Stimulated activated CD4-positive, alpha-beta T cell treated with anti-CD3 and anti-CD28 coated beads, Interleukin-15, amount 100 ng/mL, for 24 hours (primary cell): ENCODE data around the gene RHOT2.

Experiments
- DNase-seq: peaks from one replicate; pipeline ENCODE4 v3.0.0-alpha.2; 2020

RHOT2 gene

DNA sequence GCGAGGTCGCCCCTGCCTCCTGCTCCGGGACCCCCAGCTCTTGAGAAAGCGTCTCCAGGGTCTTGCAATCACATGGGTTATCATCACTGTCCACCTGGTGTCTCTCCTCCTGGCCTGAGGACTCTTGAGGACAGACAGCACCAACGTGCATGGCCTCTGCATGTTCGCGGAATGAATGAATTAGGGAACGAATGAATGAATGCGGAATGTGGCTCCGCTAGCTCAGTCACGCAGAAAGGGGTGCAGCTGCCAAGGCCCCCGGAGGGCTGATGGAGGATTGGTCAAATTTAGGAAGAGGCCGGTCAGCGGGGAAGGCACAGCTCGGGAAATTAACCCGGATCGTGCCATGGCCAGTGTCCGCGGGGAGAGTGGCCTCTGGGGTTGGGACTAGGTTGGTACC lies 34.4 kb downstream of the RHOT2 start:
- no peak for DNase-seq

DNA sequence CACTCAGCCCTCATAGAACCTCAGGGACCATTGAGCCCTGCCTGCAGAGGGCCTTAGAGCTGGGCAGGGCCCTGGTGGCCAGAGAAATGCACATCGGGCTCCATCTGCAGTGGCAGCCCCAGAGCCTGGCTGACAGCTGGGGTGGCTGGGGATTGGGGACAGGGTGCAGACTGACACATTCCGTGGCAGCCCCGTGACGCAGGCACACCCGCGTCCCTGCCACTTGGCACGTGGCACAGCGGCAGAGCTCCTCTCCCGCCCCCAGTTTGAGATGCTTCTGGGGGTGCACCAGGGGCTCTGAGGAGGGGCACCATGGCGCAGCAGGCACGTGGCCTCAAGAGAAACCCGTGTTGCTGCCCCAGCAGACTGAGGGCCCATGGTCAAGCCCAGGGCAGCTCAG lies 35.5 kb downstream of the RHOT2 start:
- DNase-seq, result no peak

DNA sequence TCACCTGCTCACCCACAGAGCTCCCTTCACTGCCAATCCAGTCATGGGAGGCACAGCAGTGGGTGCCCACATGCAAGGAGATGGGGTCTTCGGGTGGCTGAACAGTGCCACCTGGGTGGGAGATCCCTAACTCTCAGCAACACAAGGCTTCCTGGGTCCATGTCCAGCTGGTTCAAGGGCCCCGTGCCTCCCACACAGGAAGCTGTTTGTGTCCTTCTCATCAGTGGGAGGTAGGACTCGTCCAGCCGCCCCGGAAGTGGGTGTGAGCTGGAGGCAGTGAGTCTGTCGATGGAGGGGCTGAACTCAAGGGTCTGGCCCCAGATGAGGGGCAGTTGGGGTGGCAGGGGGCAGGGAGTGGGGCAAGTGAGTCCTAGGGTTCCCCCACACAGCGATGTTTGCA lies 36.1 kb downstream of the RHOT2 start:
- DNase-seq, result no peak

DNA sequence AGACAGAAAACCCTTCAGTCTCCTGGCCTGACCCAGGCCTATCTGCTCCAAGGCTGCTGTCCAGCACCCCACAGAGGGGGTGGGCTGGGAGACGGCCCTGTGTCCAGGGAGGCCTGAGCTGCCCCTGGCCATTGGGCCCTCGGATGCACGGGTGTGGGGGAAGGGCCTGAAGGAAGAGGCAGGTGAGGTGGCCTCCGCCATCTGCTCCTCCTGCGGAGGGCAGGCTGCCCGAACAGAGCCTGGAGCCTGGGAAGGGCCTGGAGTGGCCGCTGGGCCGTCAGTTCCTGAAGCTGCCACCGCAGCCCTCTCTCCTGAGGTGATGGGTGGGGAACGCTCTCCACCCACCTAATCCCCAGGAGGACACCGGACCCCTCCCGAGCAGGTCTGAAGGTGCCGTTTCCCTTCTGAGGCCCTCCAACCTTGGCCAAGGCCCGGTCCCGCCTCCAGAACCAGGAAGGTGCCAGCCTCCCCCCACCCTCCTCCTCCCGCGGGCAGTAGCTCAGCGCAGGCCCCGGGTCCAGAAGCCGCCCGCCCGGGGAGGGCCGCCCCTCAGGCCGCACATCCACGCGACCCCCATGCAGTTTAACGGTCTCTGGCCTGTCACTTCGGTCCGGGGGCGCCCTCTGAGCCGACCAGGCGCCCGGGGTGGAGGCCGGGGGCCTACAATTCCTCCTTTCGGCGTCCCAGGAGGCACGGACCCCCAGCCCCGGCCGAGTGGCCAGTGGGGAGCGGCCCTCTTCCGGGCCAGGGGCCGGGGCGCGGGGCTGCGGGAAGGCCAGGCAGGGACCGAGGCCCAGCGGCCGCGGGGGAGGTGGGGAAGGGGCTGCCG lies 36.8 kb downstream of the RHOT2 start:
- no peak for DNase-seq

DNA sequence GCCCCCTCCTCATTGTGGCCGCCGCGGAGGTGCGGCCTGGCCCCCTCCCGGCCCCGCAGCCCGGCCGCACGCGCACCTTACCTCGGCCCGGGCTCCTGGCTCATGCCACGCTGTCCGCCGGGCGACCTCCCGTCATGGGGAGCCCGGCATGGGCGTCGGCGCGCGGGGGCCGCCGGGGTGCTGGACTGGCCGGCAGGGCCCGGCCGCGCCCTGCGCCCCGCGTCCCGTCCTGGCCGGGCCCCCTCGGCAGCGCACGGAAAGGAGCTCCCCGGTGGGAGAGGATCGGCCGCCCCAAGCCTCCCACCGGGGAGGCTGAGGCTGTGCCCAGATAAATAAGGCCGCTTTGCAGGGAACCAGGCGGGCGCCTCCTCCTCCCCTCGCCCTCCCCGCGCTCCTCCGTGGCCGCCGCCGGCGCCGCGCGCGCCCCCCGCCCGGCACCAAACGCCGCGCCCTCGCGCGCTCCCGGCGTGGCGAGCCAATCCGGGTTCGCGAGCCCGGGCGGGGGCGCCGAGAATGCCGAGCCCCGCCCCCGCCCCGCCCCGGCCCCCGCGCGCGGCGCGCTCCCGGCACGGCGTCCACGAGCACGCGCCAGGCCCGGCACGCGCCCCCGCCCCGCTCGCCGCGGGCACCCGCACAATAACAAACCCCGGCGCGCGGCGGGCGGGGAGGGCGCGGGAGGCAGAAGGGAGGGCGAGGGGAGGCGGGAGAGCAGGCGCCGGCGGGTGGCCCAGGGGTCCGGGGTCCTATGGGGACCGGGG lies 37.7 kb downstream of the RHOT2 start, which contains the start of gene FBXL16:
Gene FBXL16 (minus strand): TSS at position 371 of the 758 bp plus-strand sequence. CDS start 8,396 bp downstream, outside the sequence.
- DNase-seq, result no peak

DNA sequence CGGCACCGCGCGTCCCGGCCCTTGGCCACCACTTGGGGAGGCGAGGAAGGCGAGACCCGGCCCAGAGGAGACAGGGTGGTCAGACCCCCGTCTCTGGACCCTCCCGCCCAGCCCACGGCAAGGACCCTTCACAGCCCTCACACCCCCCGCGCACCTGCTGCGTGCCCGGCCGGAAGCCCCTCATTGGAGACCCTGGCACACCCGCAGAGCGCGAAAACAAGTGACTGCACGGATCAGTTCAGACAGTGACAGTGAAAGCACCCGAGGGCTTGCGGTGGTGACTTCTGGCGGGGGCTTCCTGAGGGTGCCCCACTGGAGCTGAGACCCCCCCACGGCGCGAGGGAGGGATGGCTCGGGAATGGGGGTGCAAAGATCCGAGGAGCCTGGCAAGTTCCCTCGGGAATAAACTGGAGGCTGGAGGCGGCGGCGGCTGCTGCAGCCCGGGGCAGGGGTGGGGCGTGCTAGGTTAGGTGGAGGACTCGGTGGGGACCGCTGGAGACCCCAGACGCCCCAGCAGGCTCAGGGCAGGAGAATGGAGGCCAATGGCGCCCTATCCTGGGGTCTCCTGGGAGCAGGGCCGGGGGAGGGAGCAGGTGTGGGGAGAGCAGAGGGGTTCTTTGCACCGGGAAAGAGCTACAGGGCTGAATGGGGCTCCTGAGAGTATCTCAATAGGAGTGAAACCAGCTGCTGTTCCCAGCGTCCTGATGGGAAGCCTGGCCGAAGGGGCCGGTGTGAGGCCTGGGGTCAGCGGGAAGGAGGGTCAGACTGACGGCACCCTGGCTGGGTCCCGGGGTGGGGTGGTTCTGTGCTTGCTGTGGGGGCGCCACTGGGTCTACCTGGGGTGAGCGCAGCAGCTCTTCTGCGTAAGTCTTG lies 38.5 kb downstream of the RHOT2 start:
- no peak for DNase-seq

DNA sequence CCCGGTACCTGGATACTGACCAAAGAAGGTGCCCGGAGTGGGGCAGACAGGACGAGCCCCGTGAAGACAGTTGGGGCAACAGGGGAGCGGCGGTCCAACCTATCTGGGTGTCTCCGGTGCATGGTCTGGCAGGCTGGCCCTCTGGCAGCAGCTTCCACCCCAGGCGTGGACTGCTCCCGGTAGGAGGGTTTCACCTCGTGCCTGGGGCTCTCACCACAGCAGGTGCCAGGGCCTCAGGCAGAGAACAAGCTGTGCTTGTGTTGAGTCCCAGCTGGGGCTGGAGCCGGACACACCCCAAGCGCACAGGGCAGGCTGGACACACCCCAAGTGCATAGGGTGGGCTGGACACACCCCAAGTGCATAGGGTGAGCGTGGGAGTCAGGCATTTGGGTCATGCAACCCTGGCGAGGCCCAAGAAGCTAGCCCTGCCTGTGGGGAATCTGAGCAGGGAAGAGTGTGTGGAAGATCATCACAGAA lies 39.2 kb downstream of the RHOT2 start:
- no peak for DNase-seq

DNA sequence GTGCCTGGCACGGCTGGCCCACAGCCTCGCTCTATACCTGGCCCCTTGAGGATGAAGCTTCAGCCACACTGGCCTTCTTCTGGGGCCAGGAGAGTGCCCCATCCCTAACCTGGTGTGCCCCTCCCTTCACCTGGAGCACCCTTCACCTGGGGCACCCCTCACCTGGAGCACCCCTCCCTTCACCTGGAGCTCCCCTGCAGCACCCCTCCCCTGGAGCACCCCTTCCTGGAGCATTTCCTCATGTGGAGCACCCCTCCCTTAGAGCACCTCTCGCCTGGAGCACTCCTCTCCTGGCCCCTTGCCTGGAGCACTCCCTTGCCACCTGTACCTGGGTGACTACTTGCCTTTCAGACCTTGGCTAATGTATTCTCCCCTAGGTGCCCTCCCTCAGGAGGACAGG lies 40.1 kb downstream of the RHOT2 start:
- DNase-seq, result no peak

DNA sequence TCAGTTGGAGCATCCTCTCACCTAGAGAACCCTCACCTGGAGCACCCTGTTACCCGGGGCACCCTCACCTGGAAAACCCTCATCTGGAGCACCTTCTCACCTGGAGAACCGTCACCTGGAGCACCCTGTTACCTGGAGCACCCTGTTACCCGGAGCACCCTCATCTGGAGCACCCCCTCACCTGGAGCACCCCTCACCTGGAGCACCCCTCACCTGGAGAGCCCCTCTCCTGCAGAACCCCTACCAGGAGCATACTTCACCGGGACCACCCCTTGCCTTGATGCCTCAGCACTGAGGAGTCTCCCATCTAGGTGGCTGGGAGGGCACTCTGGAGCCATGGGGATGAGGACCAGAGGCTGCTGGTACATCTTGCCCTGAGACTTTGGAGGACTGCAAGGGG lies 41.0 kb downstream of the RHOT2 start:
- DNase-seq, result no peak

DNA sequence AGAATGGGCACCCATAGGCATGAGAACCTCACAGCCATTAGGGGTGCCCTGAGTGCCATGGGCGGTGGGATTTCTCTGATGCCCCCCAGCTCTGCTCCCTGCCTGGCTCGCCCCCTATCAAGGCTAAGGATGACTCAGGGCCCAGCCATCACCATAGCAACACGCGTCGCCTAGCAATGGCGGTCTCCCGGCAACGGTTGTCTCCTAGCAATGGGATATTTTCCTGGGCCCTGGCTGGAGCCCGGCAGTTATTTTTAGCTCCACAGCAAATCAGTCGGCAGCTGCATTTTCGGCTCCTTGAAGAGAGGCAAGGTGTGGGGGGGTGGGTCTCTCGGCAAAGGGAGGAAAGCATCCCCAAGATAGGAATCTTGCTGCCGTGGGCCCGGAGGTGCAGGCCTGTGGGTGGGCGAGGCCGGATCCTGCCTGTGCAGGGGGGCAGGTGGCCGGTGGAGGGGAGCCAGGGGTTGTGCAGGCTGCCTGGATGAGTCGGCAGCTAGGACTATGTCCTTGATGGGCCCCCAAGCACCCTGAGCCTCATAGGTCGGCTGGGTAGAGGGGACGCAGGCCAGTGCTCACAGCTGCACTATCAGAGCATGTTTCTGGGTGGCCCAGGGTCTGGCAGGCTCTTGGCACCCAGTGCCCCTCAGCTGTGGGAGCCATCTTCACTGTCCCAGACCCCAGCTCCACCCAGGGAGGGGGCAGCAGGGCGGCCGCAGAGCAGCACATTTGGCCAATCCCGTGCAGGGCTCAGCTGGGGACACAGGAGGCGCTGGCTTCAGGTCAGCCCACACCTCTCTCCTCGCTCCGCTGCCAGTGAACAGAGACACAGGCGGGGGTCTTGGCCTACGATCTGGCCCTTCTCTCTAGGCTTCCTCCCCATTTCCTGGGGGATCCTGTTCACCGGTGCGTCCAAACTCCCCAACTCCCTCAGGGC lies 41.9 kb downstream of the RHOT2 start:
- no peak for DNase-seq

DNA sequence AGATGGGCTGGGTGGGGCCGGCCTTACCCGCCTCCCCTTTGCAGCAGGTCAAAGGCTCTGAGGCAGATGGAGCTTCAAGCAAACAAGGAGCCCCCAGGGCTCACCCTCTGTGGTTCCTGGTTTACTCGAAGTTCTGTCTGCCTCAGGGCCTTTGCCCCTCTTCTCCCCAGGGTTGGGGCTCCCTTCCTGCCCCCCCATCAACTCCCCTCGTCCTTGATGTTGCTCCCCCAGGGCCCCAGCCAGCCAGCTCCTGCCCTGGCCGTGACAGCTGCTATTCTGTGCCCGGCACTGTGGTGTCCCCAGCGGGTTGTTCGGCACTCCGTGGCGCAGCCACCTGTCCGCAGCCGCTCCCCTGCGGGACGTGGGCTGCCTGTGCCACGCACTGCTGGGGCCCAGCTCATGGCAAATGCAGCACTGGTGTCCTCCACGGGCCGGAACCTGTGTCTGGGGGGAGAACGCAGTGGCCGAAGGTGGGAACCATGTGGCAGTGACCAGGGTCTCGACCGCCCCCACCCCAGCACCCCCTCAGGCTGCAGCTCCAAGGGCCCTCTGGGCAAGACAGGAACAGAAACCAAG lies 42.7 kb downstream of the RHOT2 start:
- no peak for DNase-seq

DNA sequence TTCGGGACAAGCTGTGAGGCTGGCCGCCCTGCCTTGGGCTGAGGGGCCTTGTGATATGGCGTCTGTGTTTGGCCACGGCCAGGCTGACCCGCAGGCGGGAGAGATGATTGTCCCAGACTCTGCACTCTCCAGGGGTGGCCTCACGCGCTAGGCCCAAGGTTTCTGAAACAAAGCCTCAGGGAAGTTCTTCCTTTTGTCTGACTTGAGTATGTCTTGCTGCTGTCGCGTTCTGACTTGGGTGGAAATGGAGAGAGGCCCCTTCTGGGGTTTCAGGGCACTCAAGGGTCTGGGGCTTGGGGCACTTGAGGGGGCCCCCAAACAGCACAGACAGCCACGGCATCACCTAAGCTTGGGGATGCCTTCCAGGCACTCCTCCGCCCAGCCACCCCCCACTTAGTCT lies 43.2 kb downstream of the RHOT2 start:
- DNase-seq, result no peak

DNA sequence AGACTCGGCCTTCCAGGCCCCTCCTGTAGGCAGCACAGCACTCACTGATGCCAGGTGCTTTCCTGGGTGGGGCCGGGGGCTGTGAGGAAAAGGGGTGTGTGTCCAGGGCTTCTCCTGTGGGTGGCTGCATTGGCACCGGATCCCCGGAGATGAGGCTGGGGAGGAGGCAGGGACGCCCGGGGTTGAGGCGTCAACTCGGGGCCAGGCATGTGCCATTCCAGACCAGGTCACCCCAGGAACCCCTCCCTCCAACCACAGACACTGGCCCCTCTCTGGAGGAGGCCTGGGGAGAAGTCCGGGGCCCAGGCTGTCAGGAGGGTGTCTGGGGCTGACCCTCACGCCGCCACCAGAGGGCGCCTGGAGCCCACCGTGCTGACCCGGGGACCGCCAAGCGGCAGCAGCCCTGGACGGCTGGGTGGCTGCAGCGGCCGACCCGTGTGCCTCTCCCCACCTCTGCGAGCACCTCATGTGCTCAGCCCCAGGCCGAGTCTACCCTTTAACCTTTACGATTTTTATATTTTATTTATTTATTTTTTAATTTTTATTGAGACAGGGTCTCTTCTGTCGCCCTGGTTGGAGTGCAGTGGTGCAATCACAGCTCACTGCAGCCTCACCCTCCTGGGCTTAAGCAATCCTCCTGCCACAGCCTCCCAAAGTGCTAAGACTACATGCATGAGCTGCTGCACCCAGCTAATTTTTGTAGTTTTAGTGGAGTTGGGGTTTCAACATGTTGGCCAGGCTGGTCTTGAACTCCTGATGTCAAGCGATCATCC lies 43.8 kb downstream of the RHOT2 start:
- DNase-seq, result peak; percentile 85

DNA sequence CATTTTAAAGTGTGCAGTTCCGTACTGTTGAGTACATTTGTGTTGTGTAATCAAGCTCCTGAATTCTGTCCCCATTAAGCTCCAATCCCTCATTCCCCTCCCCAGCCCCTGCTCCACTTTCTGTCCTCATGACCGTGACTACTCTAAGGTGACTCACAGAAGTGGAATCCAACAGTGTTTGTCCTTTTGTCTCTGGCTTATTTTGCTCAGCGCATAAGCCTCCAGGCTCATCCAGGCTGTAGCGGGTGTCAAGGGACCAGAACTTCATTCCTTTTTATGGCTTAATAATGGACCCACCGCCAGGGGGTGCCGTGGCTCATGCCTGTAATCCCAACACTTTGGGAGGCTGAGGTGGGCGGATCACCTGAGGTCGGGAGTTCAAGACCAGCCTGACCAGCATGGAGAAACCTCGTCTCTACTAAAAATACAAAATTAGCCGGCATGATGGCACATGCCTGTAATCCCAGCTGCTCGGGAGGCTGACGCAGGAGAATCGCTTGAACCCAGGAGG lies 44.9 kb downstream of the RHOT2 start:
- peak; percentile 79 for DNase-seq

DNA sequence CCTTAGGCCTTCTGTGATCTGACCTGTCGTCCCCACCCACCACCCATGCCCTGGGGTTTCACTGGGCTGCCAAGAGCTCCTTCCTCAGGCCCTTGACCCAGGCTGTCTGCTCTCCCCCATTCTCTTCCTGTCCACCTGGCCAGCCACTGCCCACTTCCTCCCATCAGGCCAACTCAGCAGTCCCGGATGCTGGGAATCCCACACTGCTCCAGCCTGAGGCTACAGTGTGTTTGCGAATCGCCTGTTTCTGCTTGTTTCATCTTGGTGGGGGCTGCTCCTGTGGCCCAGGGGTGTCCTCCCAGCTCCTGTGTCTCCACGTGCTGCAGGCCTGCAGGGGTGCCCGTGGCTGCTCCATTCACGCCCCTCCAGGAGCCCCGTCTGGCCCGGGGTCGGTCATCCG lies 46.1 kb downstream of the RHOT2 start:
- no peak for DNase-seq

DNA sequence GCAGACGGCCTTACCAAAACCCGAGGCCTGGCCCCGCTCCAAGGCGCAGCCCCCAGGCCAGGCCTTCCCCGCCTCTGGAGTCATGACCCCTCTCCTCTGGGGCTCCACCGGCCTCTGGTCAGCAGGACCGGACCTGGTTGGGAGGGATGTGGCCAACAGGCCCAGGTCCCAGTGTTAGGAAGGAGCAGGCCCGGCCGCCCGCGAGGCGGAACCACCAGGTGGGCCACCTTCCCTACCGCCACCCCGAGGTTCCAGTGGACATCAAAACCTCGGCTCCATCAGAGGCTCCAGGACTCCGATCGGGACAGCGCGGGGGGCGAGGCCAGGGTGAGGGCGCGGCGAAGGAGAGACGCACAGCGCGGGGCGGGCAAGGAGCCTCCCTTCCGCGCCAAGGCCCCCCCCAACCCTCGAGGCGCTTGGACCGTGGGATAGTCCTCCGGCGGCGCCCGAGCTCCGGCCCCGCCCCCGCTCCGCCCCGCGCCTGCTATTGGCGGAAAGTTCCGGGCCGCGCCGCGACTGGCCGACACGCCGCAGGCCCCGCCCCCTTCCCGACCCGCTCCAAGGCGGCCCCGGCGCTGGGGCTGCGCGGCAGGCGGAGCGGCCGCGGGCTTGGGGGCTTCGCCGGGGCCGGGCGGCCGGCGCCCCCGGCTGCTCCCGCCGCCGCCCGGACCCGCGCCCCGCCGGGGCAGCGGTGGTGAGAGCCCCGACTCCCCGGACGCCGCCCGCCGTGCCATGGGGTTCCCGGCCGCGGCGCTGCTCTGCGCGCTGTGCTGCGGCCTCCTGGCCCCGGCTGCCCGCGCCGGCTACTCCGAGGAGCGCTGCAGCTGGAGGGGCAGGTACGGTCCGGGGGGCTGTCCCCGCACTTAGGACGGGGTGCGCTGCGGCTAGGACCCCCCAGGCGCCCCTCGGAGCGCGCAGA lies 46.9 kb downstream of the RHOT2 start, which contains the start of gene METRN:
Gene METRN (plus strand): TSS at position 561 of the 919 bp plus-strand sequence. CDS start 172 bp downstream, at position 733.
- peak; percentile 96 for DNase-seq

DNA sequence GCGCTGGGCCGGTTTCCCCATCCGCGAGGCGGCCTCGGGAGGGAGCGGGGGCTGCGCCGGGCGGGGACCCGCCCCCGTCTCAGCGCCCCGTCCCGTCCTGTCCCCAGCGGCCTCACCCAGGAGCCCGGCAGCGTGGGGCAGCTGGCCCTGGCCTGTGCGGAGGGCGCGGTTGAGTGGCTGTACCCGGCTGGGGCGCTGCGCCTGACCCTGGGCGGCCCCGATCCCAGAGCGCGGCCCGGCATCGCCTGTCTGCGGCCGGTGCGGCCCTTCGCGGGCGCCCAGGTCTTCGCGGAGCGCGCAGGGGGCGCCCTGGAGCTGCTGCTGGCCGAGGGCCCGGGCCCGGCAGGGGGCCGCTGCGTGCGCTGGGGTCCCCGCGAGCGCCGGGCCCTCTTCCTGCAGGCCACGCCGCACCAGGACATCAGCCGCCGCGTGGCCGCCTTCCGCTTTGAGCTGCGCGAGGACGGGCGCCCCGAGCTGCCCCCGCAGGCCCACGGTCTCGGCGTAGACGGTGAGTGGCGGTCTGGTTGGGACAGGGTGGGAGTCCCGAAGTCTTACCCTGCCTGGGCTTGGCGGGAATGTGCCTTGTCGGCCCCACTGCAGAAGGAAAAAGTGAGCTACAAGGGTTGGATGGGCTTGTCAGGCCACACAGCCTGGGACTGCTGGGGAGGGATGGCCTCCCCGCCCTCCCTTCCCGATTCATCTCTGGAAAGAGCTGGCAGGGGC lies 47.7 kb downstream of the RHOT2 start:
- no peak for DNase-seq

DNA sequence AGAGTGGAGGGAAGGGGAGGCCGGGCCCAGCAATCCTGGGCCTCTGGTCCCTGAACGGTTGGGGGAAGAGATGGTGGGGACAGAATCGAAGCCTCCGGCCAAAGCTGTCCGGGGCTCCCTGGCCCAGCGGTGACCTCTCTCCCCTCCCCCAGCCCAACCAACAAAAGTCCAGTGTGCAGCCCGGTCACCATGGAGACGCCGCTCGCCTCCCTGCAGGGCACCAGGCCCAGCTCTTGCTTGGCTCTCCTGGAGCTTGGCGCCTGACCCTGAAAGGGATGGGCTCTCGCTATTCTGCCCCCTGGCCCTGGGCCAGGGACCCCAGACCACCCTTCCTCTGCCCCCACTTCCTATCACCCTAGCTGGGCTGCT lies 48.3 kb downstream of the RHOT2 start:
- no peak for DNase-seq
